Activated CD4-positive, alpha-beta T cell treated with anti-CD3 and anti-CD28 coated beads, Interleukin-2, amount 50 U/mL, for 24 hours (primary cell): ENCODE data around the gene TXNRD2.

ENCODE experiments used
- DNase-seq, 2 donors: peaks; one replicate each; pipeline ENCODE4 v3.0.0-alpha.2; 2020; ENCODE audit warnings: low read depth in 1 of 2, low spot score in 1 of 2

Gene TXNRD2

DNA sequence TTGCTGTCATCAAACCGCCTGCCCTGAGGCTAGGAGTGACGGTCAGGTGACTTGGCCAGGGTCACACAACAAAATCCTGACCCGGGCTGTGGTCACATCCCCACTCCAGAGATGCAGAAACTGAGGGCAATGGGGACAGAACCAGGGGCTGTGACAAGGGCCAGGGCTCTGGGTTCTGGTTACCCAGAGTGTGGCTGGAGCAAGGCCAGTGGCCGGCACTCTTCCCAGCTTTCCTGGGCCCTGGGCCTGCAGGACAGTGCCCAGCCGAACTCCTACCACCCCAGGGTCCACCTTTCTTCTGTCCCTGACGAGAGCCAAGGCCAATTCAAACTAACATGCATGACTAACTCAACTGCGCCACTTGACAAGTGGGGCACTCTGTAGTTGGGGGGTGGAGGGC, 39.1 kb upstream of the TXNRD2 start:
- DNase-seq, result no peak

DNA sequence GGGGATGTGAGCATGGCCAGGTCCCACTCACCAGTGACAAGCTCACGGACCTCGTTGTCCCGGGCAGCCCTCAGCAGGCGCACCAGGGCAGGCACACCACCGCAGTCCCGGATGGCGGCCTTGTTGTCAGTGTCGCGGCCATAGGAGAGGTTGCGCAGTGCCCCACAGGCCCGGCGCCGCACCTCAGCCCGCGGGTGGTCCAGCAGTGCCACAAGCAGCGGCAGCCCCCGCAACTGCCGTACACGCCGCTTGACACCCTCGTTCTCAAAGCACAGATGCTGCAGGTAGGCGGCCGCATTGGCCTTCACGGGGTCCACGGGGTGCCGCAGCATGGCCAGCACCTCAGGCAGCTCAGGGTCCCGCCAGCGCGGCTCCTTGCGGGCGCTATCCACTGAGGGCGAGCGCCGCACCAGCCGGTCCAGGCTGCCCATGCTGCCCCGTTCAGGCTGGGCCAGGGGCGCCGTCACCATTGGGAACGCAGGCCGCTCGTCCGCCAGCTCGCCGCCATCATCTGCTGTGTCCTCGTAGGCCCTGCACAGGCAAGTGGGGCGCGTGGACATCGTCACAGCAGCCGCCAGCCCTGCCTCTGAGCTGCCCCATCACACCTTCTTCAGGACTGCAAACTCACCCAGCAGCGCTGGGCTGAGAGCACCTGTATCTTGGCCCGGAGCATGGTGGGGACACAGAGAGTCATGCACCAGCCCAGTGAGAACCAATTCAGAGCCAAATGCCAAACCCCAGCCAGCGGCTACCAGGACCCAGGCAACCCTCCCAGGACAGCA, 38.3 kb upstream of the TXNRD2 start:
- no peak for DNase-seq

DNA sequence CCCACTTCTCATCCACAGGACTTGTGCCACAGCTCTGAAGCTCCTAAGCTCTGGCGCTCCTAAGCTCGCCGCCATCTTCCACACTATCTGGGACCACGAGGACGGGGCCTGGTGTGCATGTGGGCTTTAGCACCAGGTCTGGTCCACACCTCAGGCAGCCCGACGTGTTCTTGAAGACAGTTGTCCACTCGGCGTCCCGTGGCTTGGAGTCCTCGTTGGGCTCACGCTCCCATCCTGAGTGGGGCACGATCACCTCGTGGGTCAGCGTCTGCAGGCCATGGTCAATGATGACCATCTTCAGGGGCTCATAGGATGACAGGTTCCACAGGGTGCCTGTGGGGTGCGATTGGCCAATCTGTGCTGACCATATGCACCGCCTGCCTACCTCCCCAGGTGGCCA, 37.1 kb upstream of the TXNRD2 start:
- no peak for DNase-seq

DNA sequence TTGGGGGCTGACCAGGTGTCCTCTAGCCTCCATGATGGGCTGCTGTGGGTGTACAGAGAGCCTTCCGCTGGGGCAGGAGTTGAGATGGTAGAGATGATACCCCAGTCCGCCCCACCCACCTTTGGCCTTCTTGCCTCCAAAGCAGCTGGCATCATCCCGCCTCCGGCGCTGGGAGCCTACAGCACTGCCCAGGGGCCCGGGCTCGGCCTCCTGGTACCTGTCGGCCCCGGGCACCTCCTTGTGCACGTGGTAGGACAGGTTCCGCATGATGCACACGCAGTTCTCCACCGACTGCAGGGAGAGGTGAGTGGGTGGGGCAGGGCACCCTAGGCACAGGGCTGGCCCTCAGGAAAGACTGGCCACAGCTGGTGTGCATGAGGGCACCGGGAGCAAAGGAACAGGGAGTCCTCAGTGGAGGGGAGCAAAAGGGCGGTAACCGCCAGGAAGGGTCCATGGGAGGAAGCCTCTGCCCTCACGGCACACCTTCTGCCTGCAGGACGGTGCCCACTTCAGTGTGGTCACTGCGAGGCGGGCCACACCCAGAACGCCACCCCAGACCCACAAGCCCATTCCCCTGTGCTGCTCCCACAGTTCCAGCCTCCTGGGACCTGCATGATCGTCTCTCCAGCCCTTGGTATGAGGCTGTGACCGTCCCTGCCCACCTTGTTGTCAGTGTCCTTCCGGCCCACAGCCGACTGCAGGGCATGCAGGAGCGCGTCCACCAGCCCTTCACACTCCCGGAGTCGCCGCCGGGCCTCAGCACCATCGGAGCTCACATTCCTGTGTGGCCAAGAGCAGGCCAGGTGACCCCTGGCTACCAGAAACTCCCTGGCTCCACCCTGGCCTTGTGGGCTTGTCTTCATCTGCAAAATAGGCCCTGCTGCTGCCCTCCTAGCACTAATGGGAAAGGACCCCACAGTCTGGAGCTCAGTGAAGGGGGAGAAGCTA, 36.0 kb upstream of the TXNRD2 start:
- no peak for DNase-seq

DNA sequence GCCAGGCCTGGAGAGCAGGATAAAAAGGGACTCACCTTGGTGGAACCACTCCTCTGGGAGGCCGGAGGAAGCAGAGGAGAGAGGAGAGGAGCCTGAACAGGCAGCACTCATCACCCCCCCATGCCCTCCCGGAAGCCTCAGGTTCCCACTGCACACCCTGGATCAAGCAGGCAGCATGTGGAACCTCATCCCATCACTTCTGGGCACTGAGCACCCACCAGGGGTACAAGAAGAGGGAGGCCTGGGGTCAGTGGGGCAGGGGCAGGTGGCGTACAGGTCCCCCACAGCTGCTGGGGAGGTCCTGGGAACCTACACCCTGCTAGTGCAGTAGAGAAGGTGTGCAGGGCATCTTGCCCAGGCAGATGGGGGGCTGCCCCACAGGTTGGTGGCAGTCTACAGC, 35.1 kb upstream of the TXNRD2 start:
- no peak for DNase-seq

DNA sequence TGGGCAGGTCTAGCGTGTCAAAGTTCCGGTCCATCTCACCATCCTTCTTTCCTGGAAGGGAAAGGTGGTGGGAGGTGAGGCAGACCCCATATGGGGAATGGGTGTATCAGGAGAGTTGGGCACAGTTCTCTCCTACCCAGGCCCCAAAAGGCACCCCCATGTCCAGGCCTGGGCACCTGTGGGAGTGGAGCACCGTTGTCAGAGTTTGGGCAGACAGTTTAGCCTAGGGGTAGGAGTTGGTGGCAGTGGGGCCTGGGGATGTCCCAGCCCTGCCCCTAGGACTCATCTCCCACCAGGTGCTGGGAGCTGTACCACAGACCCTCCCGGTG, 34.1 kb upstream of the TXNRD2 start:
- DNase-seq, result no peak

DNA sequence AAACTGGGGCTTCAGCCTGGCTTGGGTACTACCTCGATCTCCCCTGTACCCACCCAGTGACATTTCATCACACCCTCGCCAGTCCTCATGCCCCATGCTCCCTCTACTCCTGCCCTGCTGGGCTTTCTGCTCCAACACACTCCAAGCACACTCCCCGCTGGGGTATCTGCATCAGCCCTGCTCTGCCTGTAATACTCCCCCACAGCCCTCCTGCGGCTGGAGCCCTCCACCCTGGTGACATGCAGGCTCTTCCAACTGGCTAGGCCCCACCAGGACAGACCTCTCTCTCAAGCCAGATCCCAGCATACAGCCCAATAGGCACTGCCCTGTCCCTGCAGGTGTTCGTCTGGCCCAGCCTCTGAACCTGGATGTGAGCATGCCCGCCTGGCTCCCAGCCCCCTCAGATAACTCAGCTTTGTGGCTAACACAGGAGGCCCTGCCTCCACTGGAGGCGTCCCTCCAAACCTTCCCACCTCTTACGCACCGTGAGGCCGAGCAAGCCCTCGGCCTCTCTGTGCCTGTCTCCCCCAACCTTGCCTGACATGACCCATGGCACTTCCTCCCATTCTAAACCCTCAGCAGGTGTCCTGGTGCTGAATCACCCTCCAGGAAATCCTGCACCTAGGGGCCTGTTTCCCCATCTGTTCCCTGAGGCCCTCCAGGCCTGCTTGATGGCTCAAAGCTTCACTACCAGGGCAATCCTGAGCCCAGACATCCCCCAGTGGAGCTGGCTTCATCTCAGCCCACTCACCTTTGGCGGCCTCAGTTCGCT, 33.5 kb upstream of the TXNRD2 start:
- DNase-seq, result no peak

DNA sequence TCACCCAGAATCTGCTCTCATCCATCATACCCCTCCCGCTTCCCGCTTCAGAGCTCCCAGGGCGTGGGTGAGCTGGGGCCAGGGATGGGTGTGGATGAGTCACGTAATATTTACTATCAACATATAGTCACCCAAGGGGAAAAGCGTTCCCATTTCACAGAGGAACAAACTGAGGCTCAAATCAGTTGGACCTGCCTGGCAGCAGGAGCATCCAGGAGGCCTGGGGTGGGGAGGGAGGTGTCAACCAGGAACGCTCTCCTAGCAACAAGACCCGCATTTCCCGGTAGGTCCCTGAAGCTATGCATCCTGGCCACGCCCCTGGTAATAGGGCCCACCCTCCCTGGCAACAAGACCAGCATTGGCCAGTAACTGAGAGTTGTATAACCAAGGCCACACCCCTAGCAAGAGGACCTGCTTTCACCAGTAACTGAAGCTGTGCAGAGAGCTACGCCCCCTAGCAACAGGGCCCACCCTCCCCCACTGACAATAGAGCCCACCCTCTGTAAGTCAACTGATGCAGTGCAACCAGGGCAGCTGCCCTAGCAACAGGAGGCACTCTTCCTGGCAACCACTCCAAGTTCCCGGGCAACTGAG, 32.7 kb upstream of the TXNRD2 start:
- no peak for DNase-seq

DNA sequence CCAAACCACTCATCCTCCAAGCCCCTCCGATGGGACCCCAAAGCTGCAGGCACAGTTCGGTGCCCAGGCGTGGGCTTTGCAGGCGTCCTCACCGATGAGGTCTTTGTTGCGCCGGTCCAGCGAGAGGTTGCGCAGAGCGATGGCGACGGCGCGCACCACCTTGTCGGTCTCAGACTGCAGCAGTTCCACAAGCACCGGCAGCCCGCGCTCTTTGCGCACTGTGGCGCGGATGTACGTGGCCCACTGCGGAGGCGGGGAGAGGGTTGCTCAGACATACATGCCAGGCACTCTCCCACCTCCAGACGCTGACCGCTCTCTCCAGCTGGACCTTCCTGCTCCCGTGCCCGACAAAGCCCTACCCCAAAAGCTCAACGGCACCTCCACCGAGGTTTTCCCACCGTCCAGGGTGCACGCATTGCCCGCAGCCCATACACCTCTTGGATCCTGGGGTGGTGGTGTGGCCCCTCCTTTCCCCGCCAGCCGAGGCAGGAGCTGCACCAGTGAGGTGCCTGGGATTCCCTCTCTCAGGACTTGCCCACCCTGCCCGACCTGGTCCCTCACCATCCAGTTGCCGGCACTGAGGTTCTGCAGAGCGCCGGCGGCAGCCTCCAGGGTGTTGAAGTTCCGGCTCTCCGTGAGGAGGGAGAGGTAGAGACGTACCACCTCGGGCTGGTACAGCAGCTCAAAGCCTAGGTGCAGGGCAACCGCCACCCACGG, 32.1 kb upstream of the TXNRD2 start:
- DNase-seq, result no peak

DNA sequence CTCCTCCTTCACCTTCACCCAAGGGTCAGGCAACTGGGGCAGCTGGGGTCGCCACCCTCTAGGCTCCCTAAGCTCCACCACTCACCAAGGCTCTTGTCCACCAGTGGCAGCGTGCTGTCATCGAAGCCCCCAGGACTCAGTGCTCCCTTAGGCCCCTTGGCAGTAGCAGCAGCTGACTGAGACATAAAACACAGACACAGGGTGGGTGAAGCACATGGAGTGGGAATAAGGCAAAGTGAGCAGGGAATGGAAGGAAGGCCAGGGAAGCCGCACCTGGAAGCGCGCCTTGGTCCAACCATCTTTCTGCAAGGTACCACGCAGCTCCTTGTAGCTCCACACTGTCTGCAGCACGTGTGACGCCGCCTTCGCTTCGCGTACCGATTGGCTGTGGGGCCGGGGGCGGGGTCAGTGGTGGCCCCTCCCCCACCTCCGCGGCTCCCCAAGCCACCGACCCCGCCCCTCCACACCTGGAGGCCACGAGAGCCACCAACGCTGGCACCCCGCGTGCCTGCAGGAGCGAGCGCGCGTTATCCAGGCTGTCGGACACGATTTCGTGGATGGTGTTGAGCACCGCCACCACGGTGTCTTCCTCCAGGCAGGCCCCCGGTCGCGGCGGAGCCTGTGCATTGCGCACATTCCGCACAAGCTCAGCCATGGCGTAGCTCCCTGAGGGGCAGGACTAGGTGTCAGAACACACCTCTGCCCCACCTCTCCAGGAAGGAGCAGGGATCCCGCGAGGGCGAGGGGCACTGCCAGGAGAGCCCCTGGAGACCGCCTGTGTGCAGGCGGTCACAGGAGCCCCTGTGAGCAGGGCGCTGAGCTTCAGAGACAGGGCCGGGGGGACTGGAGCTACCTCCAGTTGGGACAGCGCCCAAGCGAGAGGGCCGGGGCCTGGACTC, 31.3 kb upstream of the TXNRD2 start:
- DNase-seq, result no peak

DNA sequence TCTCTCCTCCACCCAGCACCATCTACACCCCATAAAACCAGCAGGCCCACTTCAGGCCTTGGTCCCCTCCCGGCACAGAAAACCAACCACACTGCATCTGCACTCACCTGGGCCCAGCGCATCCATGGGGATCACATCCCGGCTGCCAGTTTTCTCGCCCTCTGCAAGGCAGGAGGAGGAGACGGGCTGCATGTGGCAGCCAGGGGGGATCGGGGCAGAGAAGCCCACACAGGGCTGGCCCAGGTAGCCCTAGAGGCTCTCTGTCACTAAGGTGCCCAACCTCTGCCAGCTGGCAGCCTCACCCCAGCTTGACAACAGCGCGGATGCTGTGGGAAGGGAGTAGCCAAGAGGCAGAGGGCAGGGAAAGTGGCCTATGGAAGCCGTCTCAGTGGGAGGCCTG, 30.6 kb upstream of the TXNRD2 start:
- DNase-seq, result no peak

DNA sequence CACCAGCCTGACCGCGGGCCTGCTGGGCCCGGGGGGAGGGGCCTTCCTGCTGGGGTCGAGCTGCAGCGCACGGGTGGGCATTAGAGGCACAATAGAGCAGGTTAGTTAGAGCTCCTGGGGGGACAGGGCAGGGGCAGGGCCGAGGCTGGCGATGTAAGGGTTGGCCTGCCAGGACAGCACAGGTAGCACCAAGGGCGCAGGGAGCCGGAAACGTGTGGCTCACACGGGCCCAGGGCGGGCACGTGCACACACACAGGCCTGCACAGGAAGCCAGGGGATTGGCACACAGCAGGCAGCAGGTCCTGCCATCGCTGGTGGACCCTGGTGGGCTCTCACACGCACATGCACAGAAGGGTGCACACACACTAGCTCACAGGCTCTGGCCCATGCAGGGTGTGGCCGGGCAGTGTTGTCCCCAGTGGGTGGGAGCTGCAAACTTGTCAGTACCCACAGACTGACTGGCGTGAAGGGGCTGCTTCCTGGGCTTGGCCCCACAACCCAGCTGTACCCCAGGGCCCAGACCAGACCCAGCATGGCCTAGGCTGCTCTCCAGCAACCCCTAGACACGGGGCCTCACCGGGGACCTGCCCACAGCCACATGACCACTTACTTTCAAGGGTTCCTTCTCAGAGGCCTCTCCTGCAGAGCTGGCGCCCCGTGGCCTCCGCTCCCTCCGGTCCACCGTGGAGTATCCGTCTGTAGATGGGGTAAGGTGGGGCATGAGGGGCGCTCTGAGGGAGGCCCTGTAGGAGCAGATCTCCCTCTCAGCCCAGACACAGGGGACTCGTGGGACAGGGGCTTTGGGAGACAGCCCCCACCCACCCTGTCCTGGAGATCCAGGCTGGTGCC, 29.9 kb upstream of the TXNRD2 start:
- no peak for DNase-seq

DNA sequence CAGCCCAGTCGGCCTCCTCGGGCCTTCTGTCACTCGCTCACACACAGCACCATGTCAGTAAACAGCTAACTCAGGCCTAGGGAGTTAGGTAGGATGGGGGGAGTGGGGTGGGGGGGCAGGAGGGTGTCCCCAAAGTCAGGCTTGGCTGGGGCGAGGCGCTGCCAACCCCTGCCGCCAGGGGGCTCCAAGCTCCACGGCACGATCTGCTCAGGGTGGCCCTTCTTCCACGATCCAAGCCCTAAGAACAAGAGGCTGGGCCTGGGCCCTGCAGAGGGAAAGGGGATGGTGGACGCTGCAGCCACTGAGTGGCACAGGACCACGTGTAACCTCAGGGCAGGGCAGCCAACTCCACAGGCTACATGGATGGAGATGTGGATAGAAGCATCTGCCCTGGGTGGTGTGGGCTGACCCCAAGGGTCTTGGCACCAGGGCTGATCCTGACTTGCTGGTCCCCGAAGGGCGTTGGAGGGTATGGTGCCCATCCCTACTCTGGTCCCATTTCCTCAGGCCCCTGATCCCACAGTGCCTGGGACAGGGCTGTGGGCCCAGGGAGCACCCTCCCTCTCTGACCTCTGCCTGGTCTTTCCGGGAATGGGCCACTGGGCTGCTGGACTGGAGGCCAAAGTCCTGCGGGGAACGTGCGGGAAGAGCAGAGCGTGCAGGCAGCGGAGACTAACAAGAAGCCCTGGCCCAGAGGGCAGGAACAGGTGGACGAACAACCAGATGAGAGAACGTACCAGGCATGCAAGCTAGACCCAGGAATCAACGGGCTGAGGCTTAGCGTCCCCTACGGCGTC, 29.1 kb upstream of the TXNRD2 start:
- peak; percentile 69 to 70 for DNase-seq

DNA sequence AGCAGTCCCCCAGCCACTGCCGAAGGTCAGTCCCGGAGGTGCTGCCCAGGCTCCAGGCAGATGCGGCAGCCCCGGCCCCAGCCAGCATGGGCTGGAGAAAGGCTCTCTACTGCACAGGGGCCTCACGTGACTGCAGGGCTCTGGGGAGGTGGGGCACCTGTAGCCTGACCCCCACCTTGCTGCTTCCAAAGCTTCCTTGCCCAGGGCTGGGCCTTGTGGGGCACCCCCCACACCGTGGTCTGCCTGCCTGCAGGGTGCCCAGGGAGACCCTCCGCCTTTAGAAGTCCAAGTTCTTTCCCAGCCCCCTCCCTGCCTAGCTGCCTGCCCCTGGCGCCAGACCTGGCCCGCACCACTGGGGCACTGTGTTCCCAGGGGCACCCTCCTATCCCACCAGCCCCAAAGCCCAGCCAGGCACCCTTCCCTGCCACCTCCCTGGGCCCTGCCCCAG, 28.4 kb upstream of the TXNRD2 start:
- DNase-seq, result no peak

DNA sequence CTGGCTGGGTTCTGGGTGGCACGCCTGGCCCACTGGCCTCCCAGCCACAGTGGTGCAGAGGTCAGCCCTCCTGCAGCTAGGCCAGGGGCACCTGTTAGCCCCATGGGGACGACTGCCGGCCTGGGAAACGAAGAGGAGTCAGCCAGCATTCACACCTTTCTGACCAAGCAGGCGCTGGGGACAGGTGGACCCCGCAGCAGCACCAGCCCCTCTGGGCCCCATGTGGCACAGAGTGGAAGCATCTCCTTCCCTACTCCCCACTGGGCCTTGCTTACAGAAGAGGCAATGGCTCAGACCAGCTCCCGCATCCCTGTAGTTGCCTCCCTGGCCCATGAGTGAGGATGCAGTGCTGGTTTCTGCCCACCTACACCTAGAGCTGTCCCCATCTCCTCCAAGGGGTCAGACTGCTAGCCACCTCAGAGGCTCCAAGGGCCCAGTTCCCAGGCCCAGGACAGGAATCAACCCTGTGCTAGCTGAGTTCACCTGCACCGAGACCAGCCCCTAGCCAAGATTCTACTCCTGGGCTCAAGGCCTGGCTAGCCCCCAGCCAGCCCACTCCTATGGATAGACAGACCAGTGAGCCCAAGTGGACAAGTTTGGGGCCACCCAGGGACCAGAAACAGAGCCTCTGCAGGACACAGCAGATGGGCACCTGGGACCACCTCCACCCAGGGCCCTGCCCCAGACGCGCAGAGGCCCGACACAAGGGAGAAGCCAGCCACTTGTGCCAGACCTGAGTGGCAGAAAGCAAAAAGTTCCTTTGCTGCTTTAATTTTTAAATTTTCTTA, 27.7 kb upstream of the TXNRD2 start:
- no peak for DNase-seq

DNA sequence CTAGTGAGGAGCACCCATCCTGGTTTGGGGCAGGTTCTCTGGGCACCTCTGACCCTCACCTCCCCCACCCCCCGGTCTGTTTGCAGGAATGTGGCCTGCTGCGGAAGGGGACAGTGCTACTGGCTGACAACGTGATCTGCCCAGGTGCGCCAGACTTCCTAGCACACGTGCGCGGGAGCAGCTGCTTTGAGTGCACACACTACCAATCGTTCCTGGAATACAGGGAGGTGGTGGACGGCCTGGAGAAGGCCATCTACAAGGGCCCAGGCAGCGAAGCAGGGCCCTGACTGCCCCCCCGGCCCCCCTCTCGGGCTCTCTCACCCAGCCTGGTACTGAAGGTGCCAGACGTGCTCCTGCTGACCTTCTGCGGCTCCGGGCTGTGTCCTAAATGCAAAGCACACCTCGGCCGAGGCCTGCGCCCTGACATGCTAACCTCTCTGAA, 26.9 kb upstream of the TXNRD2 start:
- DNase-seq, result no peak

DNA sequence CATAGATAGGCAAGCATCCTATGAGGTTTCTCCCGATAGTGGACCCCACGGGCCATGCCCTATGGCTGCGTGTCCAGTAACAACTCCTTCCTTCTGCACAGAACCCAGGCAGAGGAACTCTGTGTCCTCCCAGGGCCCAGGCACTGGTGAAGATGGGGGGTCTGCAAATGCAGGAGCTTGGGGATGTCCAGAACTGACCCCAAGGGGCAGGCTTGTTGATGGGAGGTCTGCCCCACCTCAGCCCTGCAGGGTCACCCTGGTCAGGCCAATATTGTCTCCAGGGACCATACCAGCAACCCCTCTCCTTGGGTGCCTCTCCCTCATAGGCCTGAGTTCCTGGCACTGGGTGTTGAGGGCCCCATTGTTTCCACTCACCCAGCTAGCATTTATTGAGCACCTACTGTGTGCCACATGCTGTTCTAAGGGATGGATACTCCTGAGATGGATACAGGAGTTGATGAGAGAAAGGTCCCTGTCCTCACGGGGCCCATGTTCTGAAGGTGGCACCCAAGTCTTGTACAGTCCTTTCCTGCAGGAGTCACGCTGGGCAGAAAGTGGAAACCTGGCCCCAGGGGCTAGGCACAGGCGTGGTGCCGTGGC, 26.3 kb upstream of the TXNRD2 start:
- no peak for DNase-seq
